GM12873 (cell line): ENCODE data around the gene NR5A2.

ENCODE experiments used
- TF ChIP-seq, protein P1 (sequence below): IDR thresholded peaks from 2 replicates; pipeline ENCODE4 v1.5.1; 2012; ENCODE audit warnings: low read depth, mild to moderate bottlenecking, moderate library complexity, low read length, control low read depth; ENCODE audit not compliant: insufficient read depth; ENCODE audit errors: missing control alignments

Gene NR5A2

DNA sequence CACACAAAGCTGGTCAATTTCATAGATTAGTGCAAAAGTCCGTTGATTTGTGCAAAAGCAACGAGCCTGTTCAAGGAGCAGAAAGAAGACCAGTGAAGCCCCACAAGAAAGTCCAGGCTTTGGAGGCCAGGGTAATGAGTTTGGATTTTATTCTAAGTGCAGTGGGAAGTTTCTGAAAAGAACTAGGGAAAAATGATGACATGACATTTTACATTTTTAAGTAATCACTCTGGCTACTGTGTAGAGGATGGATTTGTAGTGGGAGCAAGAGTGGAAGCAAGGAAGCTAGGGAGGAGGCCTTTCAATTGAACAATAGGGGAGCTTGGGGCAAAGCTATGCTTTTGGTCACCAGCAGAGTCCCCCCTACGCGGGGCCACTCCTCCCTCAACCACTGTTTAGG, 196.1 kb downstream of the NR5A2 start:
- TF ChIP-seq, protein P1, sequence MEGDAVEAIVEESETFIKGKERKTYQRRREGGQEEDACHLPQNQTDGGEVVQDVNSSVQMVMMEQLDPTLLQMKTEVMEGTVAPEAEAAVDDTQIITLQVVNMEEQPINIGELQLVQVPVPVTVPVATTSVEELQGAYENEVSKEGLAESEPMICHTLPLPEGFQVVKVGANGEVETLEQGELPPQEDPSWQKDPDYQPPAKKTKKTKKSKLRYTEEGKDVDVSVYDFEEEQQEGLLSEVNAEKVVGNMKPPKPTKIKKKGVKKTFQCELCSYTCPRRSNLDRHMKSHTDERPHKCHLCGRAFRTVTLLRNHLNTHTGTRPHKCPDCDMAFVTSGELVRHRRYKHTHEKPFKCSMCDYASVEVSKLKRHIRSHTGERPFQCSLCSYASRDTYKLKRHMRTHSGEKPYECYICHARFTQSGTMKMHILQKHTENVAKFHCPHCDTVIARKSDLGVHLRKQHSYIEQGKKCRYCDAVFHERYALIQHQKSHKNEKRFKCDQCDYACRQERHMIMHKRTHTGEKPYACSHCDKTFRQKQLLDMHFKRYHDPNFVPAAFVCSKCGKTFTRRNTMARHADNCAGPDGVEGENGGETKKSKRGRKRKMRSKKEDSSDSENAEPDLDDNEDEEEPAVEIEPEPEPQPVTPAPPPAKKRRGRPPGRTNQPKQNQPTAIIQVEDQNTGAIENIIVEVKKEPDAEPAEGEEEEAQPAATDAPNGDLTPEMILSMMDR, result no peak

DNA sequence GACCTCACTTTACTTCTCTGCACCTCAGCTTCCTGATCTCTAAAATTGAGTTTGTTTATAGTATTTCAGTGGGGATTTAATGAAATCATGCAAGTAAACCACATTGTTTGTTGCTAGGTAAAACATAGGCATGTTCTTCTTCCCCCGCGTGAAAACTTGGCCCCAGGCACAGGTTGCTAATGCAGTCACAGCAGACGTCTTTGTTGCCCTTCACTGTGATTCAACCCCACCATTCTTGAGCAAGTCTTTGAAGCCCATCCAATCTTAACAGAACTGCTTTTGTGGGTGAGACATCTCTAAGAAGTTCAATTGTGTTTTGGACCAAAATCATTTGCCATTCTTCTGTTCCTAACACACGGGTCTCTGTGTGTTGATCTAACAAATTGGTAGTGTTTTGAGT, 196.8 kb downstream of the NR5A2 start:
- TF ChIP-seq, protein P1, result no peak

DNA sequence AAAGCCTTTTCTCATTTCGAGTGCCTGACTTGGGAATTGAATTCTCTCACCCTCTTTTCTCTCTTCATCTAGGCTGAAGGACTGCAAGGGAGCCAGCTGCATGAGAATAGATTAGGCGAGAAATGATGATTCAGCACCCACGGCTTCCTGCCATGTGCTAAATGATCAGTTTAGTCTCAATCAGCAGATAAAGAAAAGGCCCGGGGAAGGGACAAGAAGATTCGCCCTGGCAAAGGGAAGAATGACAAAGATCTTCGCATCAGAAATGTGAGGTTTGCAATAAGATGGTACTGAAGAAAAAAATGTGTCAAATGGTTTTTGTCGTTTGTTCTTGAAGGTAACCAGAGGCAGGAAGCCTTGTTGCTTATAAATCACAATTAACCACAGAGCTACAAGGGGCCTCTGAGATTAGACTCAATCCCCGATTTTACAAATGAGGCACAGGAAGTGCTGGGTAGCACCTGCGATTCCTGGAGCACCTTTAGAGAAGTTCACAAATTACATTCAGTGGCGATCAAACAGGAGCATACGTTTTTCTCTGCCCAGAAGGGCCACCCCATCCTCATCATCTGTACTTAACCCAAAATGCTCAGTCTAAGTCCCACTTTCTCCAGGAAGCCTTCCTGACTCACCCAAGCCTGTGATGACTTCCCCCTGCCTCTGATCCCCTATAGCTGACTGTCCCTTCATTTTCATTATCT, 198.9 kb downstream of the NR5A2 start:
- TF ChIP-seq, protein P1, result no peak

DNA sequence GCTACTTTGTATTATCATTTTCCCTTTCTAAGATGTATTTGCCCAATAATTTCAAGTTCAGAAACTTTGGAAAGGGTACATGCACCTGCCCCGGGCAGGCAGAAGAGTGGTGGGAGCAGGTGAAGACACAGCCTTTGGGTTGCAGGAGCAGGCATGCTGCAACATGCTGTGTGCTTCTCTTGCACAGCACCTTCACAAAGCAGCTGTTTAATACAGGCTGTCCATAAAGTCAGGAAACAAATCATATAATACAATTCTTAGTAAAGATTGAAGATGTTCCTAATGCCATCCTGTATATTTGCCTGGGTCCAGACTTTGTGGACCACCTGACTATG, 199.4 kb downstream of the NR5A2 start:
- TF ChIP-seq, protein P1, result no peak
